SK-N-SH treated with all-trans-retinoic acid at 6 μM for 48 hours (cell line): ENCODE data around the gene TCF7.

Experiments
- ATAC-seq: fragments of 200-7000 bp; cut with Tn5 transposase; 3 replicates; pipeline ENCODE4 v1.9.1; 2020; ENCODE audit warnings: mild to moderate bottlenecking, moderate library complexity
- CREB5 ChIP-seq: fragments of 250-450 bp; sonication (Bioruptor Pico); IDR thresholded peaks from 2 replicates; pipeline ENCODE4 v1.5.1; 2020; ENCODE audit warnings: low read depth, mild to moderate bottlenecking, moderate library complexity
- CSRNP3 ChIP-seq: fragments of 250-450 bp; sonication (Bioruptor Pico); IDR thresholded peaks from 2 replicates; pipeline ENCODE4 v1.5.1; 2021; ENCODE audit warnings: mild to moderate bottlenecking, moderate library complexity
- GLIS3 ChIP-seq: fragments of 250-450 bp; sonication (Bioruptor Pico); IDR thresholded peaks from 2 replicates; pipeline ENCODE4 v1.5.0; 2020; ENCODE audit warnings: mild to moderate bottlenecking, moderate library complexity
- PATZ1 ChIP-seq: fragments of 250-450 bp; sonication (Bioruptor Pico); IDR thresholded peaks from 2 replicates; pipeline ENCODE4 v1.8.0; 2020; ENCODE audit warnings: mild to moderate bottlenecking, moderate library complexity, borderline replicate concordance
- RARB ChIP-seq: fragments of 250-450 bp; sonication (Bioruptor Pico); IDR thresholded peaks from 2 replicates; pipeline ENCODE4 v1.8.0; 2021; ENCODE audit warnings: mild to moderate bottlenecking, moderate library complexity
- TCF4 ChIP-seq: fragments of 250-450 bp; sonication (Bioruptor Pico); IDR thresholded peaks from 2 replicates; pipeline ENCODE4 v1.8.0; 2021; ENCODE audit warnings: mild to moderate bottlenecking, moderate library complexity, borderline replicate concordance
- TOX ChIP-seq: fragments of 250-450 bp; sonication (Bioruptor Pico); IDR thresholded peaks from 2 replicates; pipeline ENCODE4 v1.8.0; 2021; ENCODE audit warnings: mild to moderate bottlenecking, moderate library complexity, borderline replicate concordance
- TSHZ2 ChIP-seq: fragments of 250-450 bp; sonication (Bioruptor Pico); IDR thresholded peaks from 2 replicates; pipeline ENCODE4 v1.5.0; 2020; ENCODE audit warnings: mild to moderate bottlenecking, moderate library complexity
- ZC3H10 ChIP-seq: fragments of 250-450 bp; sonication (Bioruptor Pico); IDR thresholded peaks from 2 replicates; pipeline ENCODE4 v1.5.1; 2021; ENCODE audit warnings: mild to moderate bottlenecking, moderate library complexity
- ZFP3 ChIP-seq: fragments of 250-450 bp; sonication (Bioruptor Pico); IDR thresholded peaks from 2 replicates; pipeline ENCODE4 v1.5.0; 2020; ENCODE audit warnings: mild to moderate bottlenecking, moderate library complexity
- ZFP30 ChIP-seq: fragments of 450-650 bp; formaldehyde crosslinking; IDR thresholded peaks from 2 replicates; pipeline ENCODE4 v1.5.0; 2022; ENCODE audit warnings: mild to moderate bottlenecking, moderate library complexity
- ZNF565 ChIP-seq: fragments of 450-650 bp; formaldehyde crosslinking; conservative IDR thresholded peaks from 2 replicates; pipeline ENCODE4 v1.5.0; 2020; ENCODE audit warnings: low read depth, mild to moderate bottlenecking, moderate library complexity
- ZNF70 ChIP-seq: fragments of 450-650 bp; formaldehyde crosslinking; IDR thresholded peaks from 2 replicates; pipeline ENCODE4 v1.5.0; 2020; ENCODE audit warnings: mild to moderate bottlenecking, moderate library complexity
- ZNF8 ChIP-seq: fragments of 450-650 bp; formaldehyde crosslinking; IDR thresholded peaks from 2 replicates; pipeline ENCODE4 v1.5.0; 2020; ENCODE audit warnings: mild to moderate bottlenecking, moderate library complexity

The TCF7 gene

GRCh38 chr5:134099939-134100282 lies 14.6 kb upstream of the TCF7 start:
- TF ChIP-seq TCF4 (CRISPR knock-in tag) (no peak), GLIS3 (CRISPR knock-in tag) (no peak), TSHZ2 (CRISPR knock-in tag) (no peak)
- peak; percentile 5; the same call in 1 of the 3 replicates for ATAC-seq

GRCh38 chr5:134100283-134101091 lies 14.0 kb upstream of the TCF7 start:
- peak; percentile 78 for ATAC-seq

GRCh38 chr5:134101686-134102439 lies 12.6 kb upstream of the TCF7 start:
- ATAC-seq, result peak; percentile 84
- TF ChIP-seq ZC3H10 (CRISPR knock-in tag), result no peak
- no peak for TF ChIP-seq CSRNP3
- no peak for TF ChIP-seq RARB (CRISPR knock-in tag)
- no peak for TF ChIP-seq TCF4 (CRISPR knock-in tag)
- no peak for TF ChIP-seq ZNF70 (CRISPR knock-in tag)
- no peak for TF ChIP-seq ZNF565 (CRISPR knock-in tag)

More at GRCh38 chr5:134100283-134101091, 14.0 kb upstream of the TCF7 start:
- TF ChIP-seq ZNF565 (CRISPR knock-in tag) (no peak), RARB (CRISPR knock-in tag) (no peak), ZNF8 (no peak)

- no peak for TF ChIP-seq ZFP30 (CRISPR knock-in tag)
- ATAC-seq, result no peak
These were observed 11.1 kb upstream of the TCF7 start for GRCh38 chr5:134103397-134103796.

GRCh38 chr5:134103998-134104654 lies 10.4 kb upstream of the TCF7 start:
- ATAC-seq, result no peak
- TF ChIP-seq TOX, result no peak
- no peak for TF ChIP-seq TSHZ2 (CRISPR knock-in tag)
- no peak for TF ChIP-seq GLIS3 (CRISPR knock-in tag)
- TF ChIP-seq ZNF70 (CRISPR knock-in tag), result no peak
- TF ChIP-seq TCF4 (CRISPR knock-in tag), result no peak
- no peak for TF ChIP-seq ZNF8
- no peak for TF ChIP-seq ZFP30 (CRISPR knock-in tag)
- TF ChIP-seq ZC3H10 (CRISPR knock-in tag), result no peak
- TF ChIP-seq CREB5, result no peak
- no peak for TF ChIP-seq RARB (CRISPR knock-in tag)
- TF ChIP-seq PATZ1, result no peak
- TF ChIP-seq ZFP3 (CRISPR knock-in tag), result no peak
